Measurements from ENCODE around the gene COQ10B.
"Not testable (repeated sequence)": the region's sequence is repeated elsewhere in the genome, so short reads cannot be mapped to it uniquely, and the experiment has no call there.

Gene COQ10B

GRCh38 chr2:197452754-197453122 lies 614 bp upstream of the COQ10B start:
- DNase-seq = no peak

GRCh38 chr2:197453914-197454398 lies 604 bp downstream of the COQ10B start:
- DNase-seq = no peak

- no peak for DNase-seq
These were observed 1.6 kb downstream of the COQ10B start for GRCh38 chr2:197454923-197455322.

GRCh38 chr2:197455428-197455827 lies 2.1 kb downstream of the COQ10B start:
- no peak for DNase-seq

- DNase-seq = no peak
These were observed 7.3 kb downstream of the COQ10B start for GRCh38 chr2:197460649-197461048.

GRCh38 chr2:197461057-197461456 lies 7.7 kb downstream of the COQ10B start:
- DNase-seq = no peak

GRCh38 chr2:197464175-197464574 lies 10.8 kb downstream of the COQ10B start:
- no peak for DNase-seq

GRCh38 chr2:197472166-197472565 lies 18.8 kb downstream of the COQ10B start:
- no peak for DNase-seq

GRCh38 chr2:197477797-197478196 lies 24.4 kb downstream of the COQ10B start:
- DNase-seq = no peak

GRCh38 chr2:197480165-197481036 lies 27.0 kb downstream of the COQ10B start:
- DNase-seq = no peak

GRCh38 chr2:197484248-197484647 lies 30.9 kb downstream of the COQ10B start:
- DNase-seq = not testable (repeated sequence)

GRCh38 chr2:197486175-197486574 lies 32.8 kb downstream of the COQ10B start:
- DNase-seq = no peak

GRCh38 chr2:197487385-197487784 lies 34.0 kb downstream of the COQ10B start:
- no peak for DNase-seq

- DNase-seq = no peak
These were observed 42.2 kb downstream of the COQ10B start for GRCh38 chr2:197495433-197496134.

GRCh38 chr2:197496695-197497094 lies 43.3 kb downstream of the COQ10B start:
- DNase-seq = no peak

GRCh38 chr2:197497326-197497725 lies 44.0 kb downstream of the COQ10B start:
- DNase-seq = no peak

GRCh38 chr2:197498235-197498936 lies 45.0 kb downstream of the COQ10B start:
- DNase-seq = no peak

- DNase-seq = peak; percentile 71
These were observed 45.7 kb downstream of the COQ10B start for GRCh38 chr2:197498937-197499593.

- peak; percentile 97 for DNase-seq
These were observed 46.5 kb downstream of the COQ10B start, which contains the start of the genes HSPD1 and HSPE1 for GRCh38 chr2:197499594-197500502. HSPD1 (minus strand) TSS chr2:197499840; CDS start chr2:197498848, 992 bp downstream. HSPE1 (plus strand) TSS chr2:197500379; CDS start chr2:197500437, 58 bp downstream.

- DNase-seq = no peak
These were observed 47.3 kb downstream of the COQ10B start for GRCh38 chr2:197500503-197501131.

- no peak for DNase-seq
These were observed 48.8 kb downstream of the COQ10B start for GRCh38 chr2:197502201-197502600.

Measured in activated CD4-positive, CD25-positive, alpha-beta regulatory T cell treated with anti-CD3 and anti-CD28 coated beads, Interleukin-2, amount 50 U/mL, for 72 hours (primary cell).